Natural killer cell treated with Interleukin-12 subunit alpha and Interleukin-12 subunit beta and Interleukin-15 and Interleukin-18, amount 100 ng/mL, for 72 hours (primary cell): Measurements from ENCODE around the gene ATP9B. TPM values are rescaled to one million over a fixed set of nuclear protein-coding genes. Genes with fewer than 3 reads are reported as not detected.
A peak's percentile ranks its signal among the peaks of the same experiment; 100 is the strongest.

ENCODE experiments used
- ATAC-seq, 2 donors: fragments of 150-1000 bp; cut with Tn5 transposase in 1 of 2; sonication (Bioruptor Pico), chemical (Tn5 transposase) in 1 of 2; 2 replicates each; pipeline ENCODE4 v1.10.0; 2021
- DNase-seq: peaks from one replicate; pipeline ENCODE4 v3.0.0; 2022; ENCODE audit warnings: low spot score
- H3K27ac Mint-ChIP-seq, 2 donors: 1 replicate in 1 of 2; 2 replicates in 1 of 2; pipeline ENCODE4 v1.8.0; 2022; ENCODE audit warnings: mixed read lengths in 2 of 2, mild to moderate bottlenecking in 1 of 2, moderate library complexity in 1 of 2
- H3K27me3 Mint-ChIP-seq, 2 donors: 1 replicate in 1 of 2; 2 replicates in 1 of 2; pipeline ENCODE4 v1.8.0; 2022; ENCODE audit warnings: mixed read lengths in 2 of 2
- H3K36me3 Mint-ChIP-seq: one replicate; pipeline ENCODE4 v1.8.0; 2022; ENCODE audit warnings: mixed read lengths
- H3K4me1 Mint-ChIP-seq, 2 donors: 1 replicate in 1 of 2; 2 replicates in 1 of 2; pipeline ENCODE4 v1.8.0; 2022; ENCODE audit warnings: low read depth in 2 of 2, mixed read lengths in 2 of 2, mild to moderate bottlenecking in 1 of 2
- H3K4me3 Mint-ChIP-seq: one replicate; pipeline ENCODE4 v1.8.0; 2022; ENCODE audit warnings: mixed read lengths
- H3K9me3 Mint-ChIP-seq: 2 replicates; pipeline ENCODE4 v1.8.0; 2022; ENCODE audit warnings: mixed read lengths
- total RNA-seq, 2 donors: library from RNA; stranded (reverse); gene quantifications; one replicate each; pipeline ENCODE4 v1.2.3, GENCODE V29; 2022

The ATP9B gene
- total RNA-seq, 2 donors from 2014 or later: 36.8 to 59.6 TPM

GRCh38 chr18:79200546-79201268 is 131.5 kb downstream of the ATP9B start:
- Mint-ChIP-seq H3K27ac (peak overlapping the region; percentile 55 to 83), H3K9me3 (peaks cover 3% of the 10 kb centered on the region), H3K4me3 (peak overlapping the region; percentile 26), H3K4me1 (peaks cover 22 to 23% of the 10 kb centered on the region in 2 donors), H3K36me3 (peaks cover 9% of the 10 kb centered on the region), H3K27me3 (no peaks in the 10 kb centered on the region)
- peak; percentile 86 to 92 for ATAC-seq
- DNase-seq: no peak

- H3K36me3 Mint-ChIP-seq: peaks cover 16% of the 10 kb centered on the region
- no peaks in the 10 kb centered on the region for H3K27me3 Mint-ChIP-seq
- H3K4me1 Mint-ChIP-seq: peaks cover 22 to 23% of the 10 kb centered on the region in 2 donors
- no peak for ATAC-seq
- DNase-seq: no peak
- H3K27ac Mint-ChIP-seq: no peak overlapping the region
- peaks cover 3% of the 10 kb centered on the region for H3K9me3 Mint-ChIP-seq
- no peak overlapping the region for H3K4me3 Mint-ChIP-seq
These were observed 133.9 kb downstream of the ATP9B start for GRCh38 chr18:79203017-79203605.

GRCh38 chr18:79204889-79205807 is 136.0 kb downstream of the ATP9B start:
- peaks cover 3% of the 10 kb centered on the region for H3K9me3 Mint-ChIP-seq
- no peak overlapping the region for H3K4me3 Mint-ChIP-seq
- peaks cover 18 to 21% of the 10 kb centered on the region in 2 donors for H3K4me1 Mint-ChIP-seq
- no peak for ATAC-seq
- peaks cover 14% of the 10 kb centered on the region for H3K36me3 Mint-ChIP-seq
- H3K27ac Mint-ChIP-seq: no peak overlapping the region
- DNase-seq: no peak
- H3K27me3 Mint-ChIP-seq: no peaks in the 10 kb centered on the region

- Mint-ChIP-seq H3K27me3 (no peaks in the 10 kb centered on the region), H3K36me3 (peaks cover 7% of the 10 kb centered on the region), H3K27ac (no peak overlapping the region), H3K9me3 (no peaks in the 10 kb centered on the region), H3K4me1 (peaks cover 13% of the 10 kb centered on the region in 2 donors), H3K4me3 (no peak overlapping the region)
- DNase-seq (no peak), ATAC-seq (no peak)
These were observed 137.2 kb downstream of the ATP9B start for GRCh38 chr18:79206444-79206843.

- no peaks in the 10 kb centered on the region for H3K27me3 Mint-ChIP-seq
- peaks cover 7% of the 10 kb centered on the region for H3K36me3 Mint-ChIP-seq
- H3K4me3 Mint-ChIP-seq: no peak overlapping the region
- peak in 1 of 2 donors; percentile 33 for ATAC-seq
- no peak for DNase-seq
- no peak overlapping the region for H3K27ac Mint-ChIP-seq
- peaks cover 5 to 6% of the 10 kb centered on the region in 2 donors for H3K4me1 Mint-ChIP-seq
- H3K9me3 Mint-ChIP-seq: no peaks in the 10 kb centered on the region
These were observed 139.7 kb downstream of the ATP9B start for GRCh38 chr18:79208906-79209305.

GRCh38 chr18:79210002-79210910 is 141.1 kb downstream of the ATP9B start:
- Mint-ChIP-seq H3K4me1 (peaks cover 6% of the 10 kb centered on the region in 2 donors), H3K4me3 (no peak overlapping the region), H3K27me3 (no peaks in the 10 kb centered on the region), H3K9me3 (no peaks in the 10 kb centered on the region), H3K27ac (no peak overlapping the region), H3K36me3 (peaks cover 7% of the 10 kb centered on the region)
- DNase-seq (no peak), ATAC-seq (peak; percentile 36 to 44)

- Mint-ChIP-seq H3K27ac (no peak overlapping the region), H3K9me3 (no peaks in the 10 kb centered on the region), H3K27me3 (no peaks in the 10 kb centered on the region), H3K4me3 (no peak overlapping the region), H3K36me3 (peaks cover 7% of the 10 kb centered on the region), H3K4me1 (peaks cover 6 to 12% of the 10 kb centered on the region in 2 donors)
- DNase-seq: no peak
- no peak for ATAC-seq
These were observed 142.7 kb downstream of the ATP9B start for GRCh38 chr18:79211844-79212243.

- DNase-seq (no peak), ATAC-seq (no peak)
- no peaks in the 10 kb centered on the region for H3K27me3 Mint-ChIP-seq
- H3K36me3 Mint-ChIP-seq: no peaks in the 10 kb centered on the region
- no peaks in the 10 kb centered on the region for H3K9me3 Mint-ChIP-seq
- H3K27ac Mint-ChIP-seq: no peak overlapping the region
- H3K4me3 Mint-ChIP-seq: no peak overlapping the region
- peaks cover 6 to 12% of the 10 kb centered on the region in 2 donors for H3K4me1 Mint-ChIP-seq
These were observed 144.9 kb downstream of the ATP9B start for GRCh38 chr18:79214056-79214455.

- DNase-seq: no peak
- Mint-ChIP-seq H3K27ac (no peak overlapping the region), H3K9me3 (no peaks in the 10 kb centered on the region), H3K4me3 (no peak overlapping the region), H3K36me3 (no peaks in the 10 kb centered on the region), H3K4me1 (peaks cover 6 to 10% of the 10 kb centered on the region in 2 donors), H3K27me3 (no peaks in the 10 kb centered on the region)
- ATAC-seq: no peak
These were observed 147.0 kb downstream of the ATP9B start for GRCh38 chr18:79216176-79216575.

GRCh38 chr18:79217979-79218604 is 148.9 kb downstream of the ATP9B start:
- Mint-ChIP-seq H3K4me1 (peaks cover 0 to 8% of the 10 kb centered on the region in 2 donors), H3K27me3 (no peaks in the 10 kb centered on the region), H3K4me3 (no peak overlapping the region), H3K27ac (no peak overlapping the region), H3K9me3 (no peaks in the 10 kb centered on the region), H3K36me3 (no peaks in the 10 kb centered on the region)
- no peak for ATAC-seq
- no peak for DNase-seq

- ATAC-seq: no peak
These were observed 149.5 kb downstream of the ATP9B start for GRCh38 chr18:79218605-79219190.

GRCh38 chr18:79221136-79221535 is 151.9 kb downstream of the ATP9B start:
- Mint-ChIP-seq H3K4me3 (no peak overlapping the region), H3K9me3 (no peaks in the 10 kb centered on the region), H3K27me3 (no peaks in the 10 kb centered on the region), H3K36me3 (no peaks in the 10 kb centered on the region), H3K27ac (no peak overlapping the region), H3K4me1 (peaks cover 3 to 7% of the 10 kb centered on the region in 2 donors)
- ATAC-seq: no peak
- no peak for DNase-seq

More at GRCh38 chr18:79218605-79219190, 149.5 kb downstream of the ATP9B start:
- Mint-ChIP-seq H3K9me3 (no peaks in the 10 kb centered on the region), H3K4me3 (no peak overlapping the region), H3K4me1 (peaks cover 0 to 8% of the 10 kb centered on the region in 2 donors), H3K27ac (no peak overlapping the region), H3K36me3 (no peaks in the 10 kb centered on the region), H3K27me3 (no peaks in the 10 kb centered on the region)
- DNase-seq: no peak
